T-helper 17 cell (primary cell): Measurements from ENCODE around the gene UBE2I. TPM values are rescaled to one million over a fixed set of nuclear protein-coding genes. Genes with fewer than 3 reads are reported as not detected.
"Not testable (repeated sequence)": the region's sequence is repeated elsewhere in the genome, so short reads cannot be mapped to it uniquely, and the experiment has no call there.

ENCODE experiments used
- ATAC-seq: fragments of 150-1000 bp; cut with Tn5 transposase; 2 replicates; pipeline ENCODE4 v1.10.0; 2021; ENCODE audit warnings: mild to moderate bottlenecking, moderate library complexity
- DNase-seq, 3 donors: peaks; one replicate each; pipeline versions ENCODE4 v3.0.0 to v3.0.0-alpha.2; 2020 to 2021
- H3K9me3 ChIP-seq: one replicate; pipeline ENCODE4 v1.7.0; 2013; ENCODE audit warnings: low read length, mild to moderate bottlenecking; ENCODE audit not compliant: control insufficient read depth, poor library complexity, severe bottlenecking
- H3K27ac Mint-ChIP-seq: one replicate; pipeline ENCODE4 v1.8.0; 2022; ENCODE audit warnings: mild to moderate bottlenecking, moderate library complexity, mixed read lengths
- H3K27me3 Mint-ChIP-seq: one replicate; pipeline ENCODE4 v1.8.0; 2022; ENCODE audit warnings: mixed read lengths
- H3K36me3 Mint-ChIP-seq: one replicate; pipeline ENCODE4 v1.8.0; 2022; ENCODE audit warnings: low read depth, mixed read lengths
- H3K4me1 Mint-ChIP-seq: one replicate; pipeline ENCODE4 v1.8.0; 2022; ENCODE audit warnings: mild to moderate bottlenecking, mixed read lengths
- H3K4me3 Mint-ChIP-seq: one replicate; pipeline ENCODE4 v1.8.0; 2022; ENCODE audit warnings: mild to moderate bottlenecking, moderate library complexity, mixed read lengths
- total RNA-seq, 4 donors: library from RNA in 2 of 4; stranded (reverse) in 2 of 4; gene quantifications; one replicate each; pipeline ENCODE4 v1.2.3 and lab custom pipeline; 2022 to 2026

UBE2I gene
- total RNA-seq, 2 donors from 2014 or later, result 233 to 249 TPM

GRCh38 chr16:1292208-1292607, 17.2 kb upstream of the UBE2I start:
- ATAC-seq, H3K4me1 Mint-ChIP-seq, DNase-seq, H3K36me3 Mint-ChIP-seq, H3K9me3 ChIP-seq, H3K4me3 Mint-ChIP-seq, H3K27ac Mint-ChIP-seq: not testable (repeated sequence)
- H3K27me3 Mint-ChIP-seq, result peaks cover 47% of the 10 kb centered on the region

- peaks cover 47% of the 10 kb centered on the region for H3K27me3 Mint-ChIP-seq
- H3K4me1 Mint-ChIP-seq, H3K36me3 Mint-ChIP-seq, H3K9me3 ChIP-seq, H3K27ac Mint-ChIP-seq, ATAC-seq, H3K4me3 Mint-ChIP-seq, DNase-seq: not testable (repeated sequence)
These were observed 16.6 kb upstream of the UBE2I start for GRCh38 chr16:1292808-1293207.

GRCh38 chr16:1293921-1294656, 15.3 kb upstream of the UBE2I start:
- Mint-ChIP-seq H3K27ac (no peak overlapping the region), H3K36me3 (peaks cover 2% of the 10 kb centered on the region), H3K4me1 (peaks cover 4% of the 10 kb centered on the region), H3K4me3 (no peak overlapping the region), H3K27me3 (peaks cover 54% of the 10 kb centered on the region)
- H3K9me3 ChIP-seq, result no peaks in the 10 kb centered on the region
- ATAC-seq (no peak), DNase-seq (no peak)

DNA sequence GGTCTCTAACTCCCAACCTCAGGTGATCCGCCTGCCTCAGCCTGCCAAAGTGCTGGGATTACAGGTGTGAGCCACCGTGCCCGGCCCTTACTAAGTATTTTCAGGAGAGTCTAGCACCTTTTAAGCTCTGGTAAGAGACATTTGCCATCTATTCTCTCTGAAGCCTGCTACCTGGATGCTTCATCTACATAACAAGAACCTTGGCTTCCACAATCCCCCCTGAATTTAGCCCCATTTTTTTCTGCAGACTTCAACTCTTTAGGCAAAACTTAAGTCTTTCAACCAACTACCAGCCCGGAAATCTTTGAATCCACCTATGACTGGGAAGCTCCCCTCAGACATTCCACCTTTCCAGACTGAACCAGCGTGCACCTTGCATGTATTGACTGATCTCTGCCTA, 14.0 kb upstream of the UBE2I start:
- no peaks in the 10 kb centered on the region for H3K9me3 ChIP-seq
- DNase-seq (no peak), ATAC-seq (no peak)
- peaks cover 4% of the 10 kb centered on the region for H3K4me1 Mint-ChIP-seq
- H3K27me3 Mint-ChIP-seq, result peaks cover 50% of the 10 kb centered on the region
- no peak overlapping the region for H3K4me3 Mint-ChIP-seq
- no peak overlapping the region for H3K27ac Mint-ChIP-seq
- peaks cover 2% of the 10 kb centered on the region for H3K36me3 Mint-ChIP-seq

GRCh38 chr16:1296688-1297017, 12.8 kb upstream of the UBE2I start:
- H3K4me3 Mint-ChIP-seq, H3K9me3 ChIP-seq, H3K36me3 Mint-ChIP-seq, ATAC-seq, H3K4me1 Mint-ChIP-seq, DNase-seq, H3K27ac Mint-ChIP-seq: not testable (repeated sequence)
- H3K27me3 Mint-ChIP-seq, result peaks cover 44% of the 10 kb centered on the region

DNA sequence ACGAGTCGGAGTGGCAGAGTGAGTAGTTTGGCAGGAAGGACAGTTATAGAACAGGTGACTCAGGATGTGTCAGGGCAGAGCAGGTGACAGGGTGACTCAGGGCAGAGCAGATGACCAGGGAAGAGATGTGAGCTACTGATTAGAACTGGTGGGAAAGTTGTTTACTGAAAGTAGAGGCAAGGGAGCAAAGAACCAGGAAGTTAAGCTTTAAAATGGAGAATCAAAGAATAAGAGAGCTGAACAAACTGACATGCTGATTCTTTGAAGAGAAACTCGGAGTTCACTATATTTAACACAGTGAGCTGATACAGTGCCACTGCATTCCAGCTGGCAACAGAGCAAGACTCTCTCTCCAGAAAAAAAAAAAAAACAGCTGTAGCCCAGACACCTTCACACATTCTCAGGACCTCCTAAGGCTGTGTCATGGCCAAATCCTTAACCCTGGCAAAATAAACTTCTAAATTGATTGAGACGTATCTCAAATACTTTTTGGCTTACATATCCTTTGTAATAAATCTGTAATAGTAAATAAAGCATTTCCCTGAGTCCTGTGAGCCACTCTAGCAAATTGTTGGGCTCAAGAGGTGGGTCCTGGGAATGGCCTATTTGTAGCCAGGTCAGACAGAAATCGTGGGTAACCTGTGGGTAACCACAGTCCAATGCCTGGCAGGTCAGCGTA, 12.3 kb upstream of the UBE2I start:
- ATAC-seq, result no peak
- Mint-ChIP-seq H3K27me3 (peaks cover 39% of the 10 kb centered on the region), H3K27ac (no peak overlapping the region)

DNA sequence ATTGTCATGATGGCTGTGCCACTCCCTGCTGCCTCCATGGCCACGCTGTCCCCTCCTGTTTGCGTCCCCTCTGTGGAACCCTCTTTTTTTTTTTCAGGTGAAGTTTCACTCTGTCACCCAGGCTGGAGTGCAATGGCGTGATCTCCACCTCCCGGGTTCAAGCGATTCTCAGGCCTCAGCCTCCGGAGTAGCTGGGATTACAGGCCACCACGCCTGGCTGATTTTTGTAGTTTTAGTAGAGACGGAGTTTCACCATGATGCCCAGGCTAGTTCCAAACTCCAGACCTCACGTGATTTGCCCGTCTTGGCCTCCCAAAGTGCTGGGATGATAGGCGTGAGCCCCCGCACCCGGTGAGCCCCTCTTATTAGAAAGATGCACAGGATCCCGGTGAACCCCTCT, 11.0 kb upstream of the UBE2I start:
- DNase-seq, result no peak
- no peak for ATAC-seq
- Mint-ChIP-seq H3K4me1 (peaks cover 9% of the 10 kb centered on the region), H3K4me3 (no peak overlapping the region), H3K36me3 (peaks cover 2% of the 10 kb centered on the region), H3K27me3 (peaks cover 39% of the 10 kb centered on the region), H3K27ac (no peak overlapping the region)
- H3K9me3 ChIP-seq, result no peaks in the 10 kb centered on the region

More for the DNA sequence above, 12.3 kb upstream of the UBE2I start:
- H3K36me3 Mint-ChIP-seq, result peaks cover 2% of the 10 kb centered on the region
- no peak overlapping the region for H3K4me3 Mint-ChIP-seq
- H3K4me1 Mint-ChIP-seq, result peaks cover 9% of the 10 kb centered on the region
- no peaks in the 10 kb centered on the region for H3K9me3 ChIP-seq
- no peak for DNase-seq

DNA sequence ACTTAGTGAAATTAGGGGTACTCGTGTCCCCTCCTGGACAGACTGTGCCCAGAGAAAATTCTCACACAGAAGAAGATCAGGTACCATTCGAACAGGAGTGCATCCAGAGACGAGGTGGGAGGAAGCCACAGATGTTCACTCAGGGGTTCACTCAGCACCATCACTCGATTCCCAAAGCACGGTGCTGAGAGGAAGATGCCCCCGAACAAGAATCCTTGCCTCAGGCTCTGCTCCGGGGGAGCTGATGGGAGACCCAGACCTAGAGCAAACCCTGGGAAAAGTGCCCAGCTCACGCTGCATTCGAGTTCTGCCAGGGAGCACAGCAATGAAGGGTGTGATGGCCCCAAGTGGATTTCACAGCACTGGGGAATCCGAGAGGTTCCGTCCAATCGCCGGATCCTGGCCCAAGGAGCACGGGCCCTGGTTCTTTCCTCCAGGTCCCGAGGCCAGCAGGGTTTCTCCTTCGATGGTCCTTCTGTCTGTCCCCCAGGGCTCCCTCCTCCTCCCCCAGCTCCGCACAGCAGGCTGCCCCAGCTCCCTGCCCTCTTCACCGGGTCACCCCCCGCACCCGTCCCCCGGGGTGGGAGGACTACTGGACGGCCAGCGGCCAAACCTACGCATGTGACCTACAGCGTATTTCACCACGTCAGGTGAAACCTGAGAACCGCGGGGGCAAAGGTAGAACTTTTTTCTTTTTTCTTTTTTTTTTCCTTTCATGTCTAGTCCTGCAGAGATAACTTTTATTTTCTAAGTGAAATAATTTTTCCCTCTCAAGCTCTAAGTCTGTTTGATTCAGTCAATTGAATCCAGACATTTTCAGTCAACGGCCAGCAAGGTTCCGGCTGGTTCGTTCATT, 10.2 kb upstream of the UBE2I start:
- Mint-ChIP-seq H3K36me3 (peaks cover 2% of the 10 kb centered on the region), H3K27ac (no peak overlapping the region), H3K4me1 (peaks cover 13% of the 10 kb centered on the region), H3K27me3 (peaks cover 33% of the 10 kb centered on the region), H3K4me3 (no peak overlapping the region)
- ATAC-seq (no peak), DNase-seq (no peak)
- H3K9me3 ChIP-seq, result no peaks in the 10 kb centered on the region

DNA sequence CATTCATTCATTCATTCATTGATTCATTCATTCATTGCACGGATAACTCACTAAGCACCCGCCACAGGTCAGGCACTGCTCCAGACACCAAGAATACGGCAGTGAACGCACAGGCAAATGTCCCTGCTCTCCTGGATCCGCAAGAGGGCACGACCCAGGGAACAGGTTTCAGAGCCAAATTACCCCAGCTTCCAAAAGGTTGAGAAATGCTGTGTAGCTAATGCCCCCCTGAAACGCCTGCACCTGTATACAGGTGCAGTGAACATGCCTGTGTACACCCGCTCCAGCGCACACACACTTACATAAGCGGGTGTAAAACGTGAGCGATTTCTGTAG, 9.6 kb upstream of the UBE2I start:
- no peaks in the 10 kb centered on the region for H3K9me3 ChIP-seq
- no peak overlapping the region for H3K4me3 Mint-ChIP-seq
- no peak overlapping the region for H3K27ac Mint-ChIP-seq
- DNase-seq (no peak), ATAC-seq (no peak)
- H3K36me3 Mint-ChIP-seq, result peaks cover 2% of the 10 kb centered on the region
- H3K27me3 Mint-ChIP-seq, result peaks cover 29% of the 10 kb centered on the region
- peaks cover 17% of the 10 kb centered on the region for H3K4me1 Mint-ChIP-seq

DNA sequence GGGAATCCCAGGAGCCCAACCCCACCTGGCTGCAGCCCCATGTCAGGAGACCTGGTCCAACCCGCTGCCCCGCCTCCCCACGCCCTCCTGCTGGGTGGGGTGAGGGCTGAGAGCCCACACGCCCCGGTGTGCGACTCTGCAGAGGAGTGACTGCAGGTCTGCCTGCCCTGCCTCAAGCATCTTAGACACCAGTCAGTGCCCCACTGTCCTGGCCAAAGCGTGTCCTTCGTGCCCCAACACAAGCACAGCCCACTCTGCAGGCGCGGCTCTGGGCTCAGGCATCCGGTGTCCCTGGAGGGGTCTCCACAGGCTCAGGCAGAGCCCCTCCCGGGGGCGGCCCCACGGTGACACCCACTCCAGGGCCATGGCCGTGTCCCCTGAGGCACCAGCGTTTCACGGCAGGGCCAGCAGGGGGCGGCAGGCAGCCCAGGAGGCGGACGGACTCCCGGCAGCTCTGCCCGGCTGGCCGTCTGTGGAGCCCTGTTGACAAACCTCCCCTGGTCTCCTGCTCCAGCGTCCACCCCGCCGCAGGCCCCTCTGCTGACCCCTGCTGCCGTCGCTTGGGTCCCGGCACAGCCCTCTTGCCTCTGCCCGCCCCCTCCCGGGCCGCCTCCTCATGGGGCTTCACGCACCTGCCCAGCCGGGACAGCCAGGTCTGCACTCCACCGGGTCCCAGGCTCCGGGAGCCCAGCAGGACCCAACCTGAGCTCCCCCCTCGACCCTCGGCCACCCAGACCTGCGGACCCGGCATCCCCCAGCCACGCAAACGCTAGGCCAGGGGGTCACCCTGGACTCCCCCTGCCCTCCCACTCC, 8.6 kb upstream of the UBE2I start:
- peaks cover 2% of the 10 kb centered on the region for H3K36me3 Mint-ChIP-seq
- ATAC-seq (peak; percentile 59), DNase-seq (peak; percentile 60 to 74 (median 60))
- no peak overlapping the region for H3K27ac Mint-ChIP-seq
- H3K4me1 Mint-ChIP-seq, result peaks cover 17% of the 10 kb centered on the region
- H3K27me3 Mint-ChIP-seq, result peaks cover 21% of the 10 kb centered on the region
- no peak overlapping the region for H3K4me3 Mint-ChIP-seq
- no peaks in the 10 kb centered on the region for H3K9me3 ChIP-seq

GRCh38 chr16:1301562-1301961, 7.9 kb upstream of the UBE2I start:
- peak overlapping the region; percentile 84 for H3K27ac Mint-ChIP-seq
- no peak overlapping the region for H3K4me3 Mint-ChIP-seq
- peaks cover 2% of the 10 kb centered on the region for H3K36me3 Mint-ChIP-seq
- no peak for DNase-seq
- ATAC-seq, result no peak
- H3K9me3 ChIP-seq, result no peaks in the 10 kb centered on the region
- H3K27me3 Mint-ChIP-seq, result peaks cover 20% of the 10 kb centered on the region
- H3K4me1 Mint-ChIP-seq, result peaks cover 17% of the 10 kb centered on the region

DNA sequence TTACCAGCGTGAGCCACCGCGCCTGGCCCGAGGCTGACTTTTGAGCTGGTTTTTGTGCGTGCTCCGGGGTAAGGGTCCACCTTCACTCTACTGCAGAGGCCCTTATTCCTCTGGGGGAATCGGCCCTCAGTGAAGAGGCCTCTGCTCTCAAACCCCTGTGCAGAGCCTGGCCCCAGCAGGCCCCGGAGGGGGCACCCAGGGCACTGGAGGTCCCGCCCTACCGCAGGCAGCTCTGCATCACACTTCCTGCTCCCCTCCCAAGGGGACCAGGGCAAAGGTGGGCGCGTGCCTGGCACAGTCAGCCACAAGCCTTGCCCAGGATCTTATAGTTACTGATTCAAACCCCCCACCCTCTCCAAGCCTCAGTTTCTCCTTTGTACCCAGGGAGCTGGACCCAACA, 3.6 kb upstream of the UBE2I start:
- no peaks in the 10 kb centered on the region for H3K9me3 ChIP-seq
- Mint-ChIP-seq H3K4me1 (peaks cover 22% of the 10 kb centered on the region), H3K36me3 (peaks cover 3% of the 10 kb centered on the region), H3K4me3 (peak overlapping the region; percentile 15), H3K27ac (no peak overlapping the region), H3K27me3 (no peaks in the 10 kb centered on the region)
- DNase-seq, result no peak
- ATAC-seq, result no peak

DNA sequence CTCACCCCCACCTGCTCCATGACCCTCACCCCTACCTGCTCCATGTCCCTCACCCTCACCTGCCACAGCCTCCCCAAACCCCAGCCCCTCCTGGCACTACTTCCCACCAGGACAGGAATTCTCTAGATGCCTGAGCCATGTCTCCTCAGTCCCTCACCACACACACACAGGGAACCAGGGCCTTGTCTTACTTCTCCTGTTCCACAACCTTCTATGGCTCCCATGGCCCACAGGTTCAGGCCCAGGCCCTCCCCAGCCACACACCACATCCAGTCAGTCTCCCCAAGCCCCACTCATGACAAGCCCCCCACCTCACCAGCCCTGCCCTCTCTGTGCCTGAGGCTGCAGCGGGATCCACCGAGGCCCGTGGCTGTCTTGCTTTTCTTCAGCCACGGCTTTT, 3.1 kb upstream of the UBE2I start:
- H3K27ac Mint-ChIP-seq, result no peak overlapping the region
- H3K27me3 Mint-ChIP-seq, result no peaks in the 10 kb centered on the region
- H3K4me1 Mint-ChIP-seq, result peaks cover 26% of the 10 kb centered on the region
- H3K9me3 ChIP-seq, result no peaks in the 10 kb centered on the region
- no peak for ATAC-seq
- H3K4me3 Mint-ChIP-seq, result peak overlapping the region; percentile 33
- peaks cover 3% of the 10 kb centered on the region for H3K36me3 Mint-ChIP-seq
- no peak for DNase-seq
